SK-N-SH (cell line): ENCODE results near the gene PPP2R5D. TPM values are rescaled to one million over a fixed set of nuclear protein-coding genes. Genes with fewer than 3 reads are reported as not detected.

Experiments
- CTCF ChIA-PET: fragments of 300-600, 350-600 bp; formaldehyde crosslinking; extraction: SDS; loops from one replicate; lab custom pipeline; 2021; lab: Yijun Ruan, JAX
- POLR2A ChIA-PET: fragments of 350-600 bp; sonication (Branson Sonifier 250); formaldehyde crosslinking; extraction: SDS; loops from one replicate; lab custom pipeline; 2020; ENCODE audit warnings: antibody characterized with exemption, inconsistent platforms; lab: Yijun Ruan, JAX
- DNase-seq: peaks from one replicate; pipeline ENCODE4 v3.0.0; 2012
- H2AFZ ChIP-seq: fragments of 200-600 bp; sonication (generic); 2 replicates; pipeline ENCODE4 v1.8.1; 2016; ENCODE audit warnings: antibody characterized with exemption, mild to moderate bottlenecking, low read depth
- H3F3A ChIP-seq: fragments of 200-600 bp; sonication (generic); replicated peaks from 2 replicates; pipeline ENCODE3; 2016; ENCODE audit warnings: antibody characterized with exemption, mild to moderate bottlenecking; ENCODE audit not compliant: insufficient read depth
- H3K27ac ChIP-seq, 2 experiments: fragments of 200-500 bp in 1 of 2; fragments of 200-600 bp in 1 of 2; sonication (Bioruptor generic) in 1 of 2; sonication (generic), shearing (Covaris generic) in 1 of 2; 2 replicates each; pipeline versions ENCODE4 v1.5.1 to v1.6.1; 2014 to 2016; ENCODE audit warnings: low read depth in 2 of 2, inconsistent platforms in 1 of 2, low read length in 1 of 2, mild to moderate bottlenecking in 1 of 2, mixed read lengths in 1 of 2
- H3K27me3 ChIP-seq: fragments of 200-600 bp; sonication (generic), shearing (Covaris generic); 2 replicates; pipeline ENCODE4 v1.6.1; 2016; ENCODE audit warnings: mixed run types; ENCODE audit not compliant: insufficient read depth
- H3K36me3 ChIP-seq, 2 experiments: fragments of 200-500 bp in 1 of 2; fragments of 200-600 bp in 1 of 2; sonication (Bioruptor generic) in 1 of 2; sonication (generic) in 1 of 2; replicated peaks in 1 of 2; 2 replicates each; pipeline versions ENCODE3 to v1.5.1; 2014 to 2016; ENCODE audit warnings: low read length in 1 of 2, mild to moderate bottlenecking in 1 of 2; ENCODE audit not compliant: insufficient read depth in 2 of 2, control insufficient read depth in 1 of 2
- H3K4me1 ChIP-seq, 2 experiments: fragments of 200-500 bp in 1 of 2; fragments of 200-600 bp in 1 of 2; sonication (Bioruptor generic) in 1 of 2; sonication (generic), shearing (Covaris generic) in 1 of 2; 2 replicates each; pipeline versions ENCODE4 v1.5.1 to v1.6.1; 2014 to 2016; ENCODE audit warnings: low read depth in 1 of 2, low read length in 1 of 2, mixed run types in 1 of 2; ENCODE audit not compliant: insufficient read depth in 2 of 2, control insufficient read depth in 1 of 2
- H3K4me2 ChIP-seq: fragments of 200-600 bp; sonication (generic), shearing (Covaris generic); 2 replicates; pipeline ENCODE4 v1.6.1; 2017; ENCODE audit warnings: mixed run types
- H3K4me3 ChIP-seq, 2 experiments: fragments of 200-500 bp in 1 of 2; fragments of 200-600 bp in 1 of 2; sonication (Bioruptor generic) in 1 of 2; sonication (generic), shearing (Covaris generic) in 1 of 2; 2 replicates each; pipeline versions ENCODE4 v1.5.1 to v1.8.1; 2014 to 2016; ENCODE audit warnings: low read depth in 2 of 2, inconsistent platforms in 1 of 2, low read length in 1 of 2, mild to moderate bottlenecking in 1 of 2, mixed read lengths in 1 of 2, moderate library complexity in 1 of 2
- H3K79me2 ChIP-seq: fragments of 200-600 bp; sonication (generic); 2 replicates; pipeline ENCODE4 v1.8.1; 2017; ENCODE audit warnings: mild to moderate bottlenecking; ENCODE audit not compliant: insufficient read depth
- H3K9ac ChIP-seq: fragments of 200-600 bp; sonication (generic); 2 replicates; pipeline ENCODE4 v1.6.1; 2017; ENCODE audit warnings: mixed run types
- H3K9me2 ChIP-seq: fragments of 200-600 bp; sonication (generic); 2 replicates; pipeline ENCODE4 v1.6.1; 2017; ENCODE audit warnings: mixed run types
- H3K9me3 ChIP-seq: fragments of 200-600 bp; sonication (generic); 2 replicates; pipeline ENCODE4 v1.6.1; 2017; ENCODE audit warnings: mixed run types, mild to moderate bottlenecking, moderate library complexity
- H4K20me1 ChIP-seq: fragments of 200-600 bp; sonication (generic); 2 replicates; pipeline ENCODE4 v1.6.1; 2017; ENCODE audit warnings: mild to moderate bottlenecking, mixed run types; ENCODE audit not compliant: insufficient read depth
- ELF1 ChIP-seq: IDR thresholded peaks from 2 replicates; pipeline ENCODE4 v1.4.0; 2012
- EP300 ChIP-seq, 2 experiments: IDR thresholded peaks; 2 replicates each; pipeline versions ENCODE4 v1.4.0 to v1.6.1; 2012; ENCODE audit warnings: borderline replicate concordance in 1 of 2, low read depth in 1 of 2, low read length in 1 of 2
- FOXM1 ChIP-seq: IDR thresholded peaks from 2 replicates; pipeline ENCODE4 v1.4.0; 2012; ENCODE audit warnings: low read depth, mild to moderate bottlenecking
- GATA2 ChIP-seq: sonication (generic); formaldehyde crosslinking; IDR thresholded peaks from 2 replicates; pipeline ENCODE4 v1.5.0; 2020; ENCODE audit warnings: mild to moderate bottlenecking, missing genetic modification reagents
- IRF3 ChIP-seq: fragments of 150-350 bp; IDR thresholded peaks from 2 replicates; pipeline ENCODE4 v1.6.1; 2016; ENCODE audit warnings: mild to moderate bottlenecking, low read depth, low read length
- MEF2A ChIP-seq: IDR thresholded peaks from 2 replicates; pipeline ENCODE4 v1.4.0; 2012; ENCODE audit warnings: low read depth, borderline replicate concordance
- MXI1 ChIP-seq: IDR thresholded peaks from 2 replicates; pipeline ENCODE4 v1.6.1; 2012; ENCODE audit warnings: mild to moderate bottlenecking, low read depth, low read length, improper control_type of control experiment
- NRF1 ChIP-seq: IDR thresholded peaks from 2 replicates; pipeline ENCODE4 v1.6.1; 2012; ENCODE audit warnings: low read depth, mild to moderate bottlenecking, low read length
- RCOR1 ChIP-seq: fragments of 150-350 bp; IDR thresholded peaks from 2 replicates; pipeline ENCODE4 v1.6.1; 2017; ENCODE audit warnings: antibody characterized with exemption, low read length
- RXRA ChIP-seq: IDR thresholded peaks from 2 replicates; pipeline ENCODE4 v1.4.0; 2012; ENCODE audit warnings: low read depth, mild to moderate bottlenecking, borderline replicate concordance
- USF2 ChIP-seq: fragments of 150-350 bp; IDR thresholded peaks from 2 replicates; pipeline ENCODE4 v1.6.1; 2017; ENCODE audit warnings: antibody characterized with exemption, low read length, low read depth, borderline replicate concordance
- WGBS: methylation state at CpG from one replicate; pipeline ENCODE4 v1.1.6; 2017; ENCODE audit warnings: low lambda C conversion rate; 5-methylcytosine and 5-hydroxymethylcytosine counted together
- polyA plus RNA-seq, 3 experiments: library from polyadenylated mRNA; depleted of rRNA; stranded (reverse); fragments of >200 nt; gene quantifications; 2 replicates each; pipeline ENCODE4 v1.2.3, GENCODE V29; 2012
- TF ChIP-seq, protein P1 (sequence below): IDR thresholded peaks from 2 replicates; pipeline ENCODE4 v1.6.1; 2012; ENCODE audit warnings: mild to moderate bottlenecking, low read depth, low read length, moderate library complexity
- TF ChIP-seq, protein P2 (sequence below): IDR thresholded peaks from 2 replicates; pipeline ENCODE4 v1.4.0; 2012; ENCODE audit warnings: low read depth, borderline replicate concordance
- TF ChIP-seq, protein P3 (sequence below): IDR thresholded peaks from 2 replicates; pipeline ENCODE4 v1.4.0; 2012; ENCODE audit warnings: low read depth

The PPP2R5D gene
- polyA plus RNA-seq, 1 of the 3 experiments (the other 2 are of a cell fraction) = 37.6 TPM

- TF ChIP-seq, protein P1, sequence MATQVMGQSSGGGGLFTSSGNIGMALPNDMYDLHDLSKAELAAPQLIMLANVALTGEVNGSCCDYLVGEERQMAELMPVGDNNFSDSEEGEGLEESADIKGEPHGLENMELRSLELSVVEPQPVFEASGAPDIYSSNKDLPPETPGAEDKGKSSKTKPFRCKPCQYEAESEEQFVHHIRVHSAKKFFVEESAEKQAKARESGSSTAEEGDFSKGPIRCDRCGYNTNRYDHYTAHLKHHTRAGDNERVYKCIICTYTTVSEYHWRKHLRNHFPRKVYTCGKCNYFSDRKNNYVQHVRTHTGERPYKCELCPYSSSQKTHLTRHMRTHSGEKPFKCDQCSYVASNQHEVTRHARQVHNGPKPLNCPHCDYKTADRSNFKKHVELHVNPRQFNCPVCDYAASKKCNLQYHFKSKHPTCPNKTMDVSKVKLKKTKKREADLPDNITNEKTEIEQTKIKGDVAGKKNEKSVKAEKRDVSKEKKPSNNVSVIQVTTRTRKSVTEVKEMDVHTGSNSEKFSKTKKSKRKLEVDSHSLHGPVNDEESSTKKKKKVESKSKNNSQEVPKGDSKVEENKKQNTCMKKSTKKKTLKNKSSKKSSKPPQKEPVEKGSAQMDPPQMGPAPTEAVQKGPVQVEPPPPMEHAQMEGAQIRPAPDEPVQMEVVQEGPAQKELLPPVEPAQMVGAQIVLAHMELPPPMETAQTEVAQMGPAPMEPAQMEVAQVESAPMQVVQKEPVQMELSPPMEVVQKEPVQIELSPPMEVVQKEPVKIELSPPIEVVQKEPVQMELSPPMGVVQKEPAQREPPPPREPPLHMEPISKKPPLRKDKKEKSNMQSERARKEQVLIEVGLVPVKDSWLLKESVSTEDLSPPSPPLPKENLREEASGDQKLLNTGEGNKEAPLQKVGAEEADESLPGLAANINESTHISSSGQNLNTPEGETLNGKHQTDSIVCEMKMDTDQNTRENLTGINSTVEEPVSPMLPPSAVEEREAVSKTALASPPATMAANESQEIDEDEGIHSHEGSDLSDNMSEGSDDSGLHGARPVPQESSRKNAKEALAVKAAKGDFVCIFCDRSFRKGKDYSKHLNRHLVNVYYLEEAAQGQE = no peak
- peak; percentile 79 for TF ChIP-seq MXI1
Observed at GRCh38 chr6:43059168-43060033, 75.0 kb downstream of the PPP2R5D start, which contains the start of the genes KLC4 and MRPL2 (continued).

DNA sequence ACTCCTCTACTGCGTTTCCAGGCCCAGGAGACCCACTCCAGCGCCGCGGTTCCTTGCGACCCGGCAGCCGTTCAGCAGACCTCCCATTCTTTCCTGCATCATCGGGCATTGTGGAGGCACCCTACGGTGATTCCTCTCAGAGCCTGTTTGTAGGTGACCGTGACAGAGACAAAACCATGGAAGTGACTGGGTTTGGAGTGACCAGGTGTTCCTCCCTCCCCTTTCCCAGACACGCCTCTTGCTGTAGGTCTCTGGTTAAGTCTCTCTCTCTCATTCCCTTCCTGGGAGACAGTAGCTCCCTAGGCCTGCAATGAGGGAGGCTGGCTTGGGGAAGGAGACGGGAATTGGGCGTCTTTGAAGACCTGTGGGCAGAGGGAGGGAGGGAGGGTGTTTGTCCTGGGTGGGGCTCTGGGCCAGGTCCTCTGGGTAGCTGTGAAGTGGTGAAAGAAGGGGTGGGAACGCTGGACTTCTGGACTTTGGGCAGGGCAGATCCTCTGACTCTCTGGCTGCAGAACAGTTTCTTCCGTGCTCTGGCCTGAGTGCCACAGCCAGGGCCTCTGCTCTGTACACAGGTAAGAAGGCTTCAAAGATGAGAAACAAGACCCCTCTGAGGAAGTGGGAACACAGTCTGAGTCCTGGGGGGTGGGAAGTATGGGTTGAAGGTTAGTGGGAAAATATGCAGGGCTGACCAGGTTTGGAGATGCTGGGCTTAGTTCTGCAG, 75.8 kb downstream of the PPP2R5D start:
- ChIA-PET POLR2A (interaction anchor here (1.0 to 2.7 kb wide), 3 partner anchors 17 to 170 kb away, joined by 4 to 9 read pairs (median 6); partner anchors contain the start of genes KLHDC3, MEA1 and PTK7), CTCF (interaction anchor here (1.0 to 2.7 kb wide), 5 partner anchors 10 to 93 kb away, joined by 3 to 14 read pairs (median 4); partner anchors contain the start of gene PTK7)
- DNase-seq = no peak
- peaks cover 0 to 14% of the 10 kb centered on the region in 2 experiments; a peak in 2 of 4 replicates for H3K4me1 ChIP-seq
- H3K27me3 ChIP-seq = no peaks in the 10 kb centered on the region
- WGBS = 29% methylated on average over 10 of the region's 15 CpGs
- peak overlapping the region; percentile 63 to 86; a peak in 3 of 4 replicates for H3K27ac ChIP-seq
- H3K36me3 ChIP-seq = peaks cover 7 to 14% of the 10 kb centered on the region in 2 experiments
- peaks cover 35% of the 10 kb centered on the region for H3K79me2 ChIP-seq
- H3K9ac ChIP-seq = peak overlapping the region; percentile 91
- peaks cover 7% of the 10 kb centered on the region for H3F3A ChIP-seq
- H2AFZ ChIP-seq = peak overlapping the region; percentile 85
- H3K4me3 ChIP-seq = peak overlapping the region; percentile 90 to 92
- H3K9me2 ChIP-seq = no peaks in the 10 kb centered on the region
- TF ChIP-seq, protein P2, sequence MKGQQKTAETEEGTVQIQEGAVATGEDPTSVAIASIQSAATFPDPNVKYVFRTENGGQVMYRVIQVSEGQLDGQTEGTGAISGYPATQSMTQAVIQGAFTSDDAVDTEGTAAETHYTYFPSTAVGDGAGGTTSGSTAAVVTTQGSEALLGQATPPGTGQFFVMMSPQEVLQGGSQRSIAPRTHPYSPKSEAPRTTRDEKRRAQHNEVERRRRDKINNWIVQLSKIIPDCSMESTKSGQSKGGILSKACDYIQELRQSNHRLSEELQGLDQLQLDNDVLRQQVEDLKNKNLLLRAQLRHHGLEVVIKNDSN = no peak
- TF ChIP-seq EP300 (IDR thresholded peaks at IDR 0.05; ENCODE audit: borderline replicate concordance in 1 of 2, low read depth in 1 of 2, low read length in 1 of 2) (no peak), GATA2 (CRISPR knock-in tag) (no peak), IRF3 (no peak), FOXM1 (no peak), RCOR1 (no peak), MEF2A (no peak), USF2 (no peak), RXRA (no peak), NRF1 (no peak), ELF1 (no peak)
- TF ChIP-seq, protein P1 = no peak
- TF ChIP-seq, protein P3, sequence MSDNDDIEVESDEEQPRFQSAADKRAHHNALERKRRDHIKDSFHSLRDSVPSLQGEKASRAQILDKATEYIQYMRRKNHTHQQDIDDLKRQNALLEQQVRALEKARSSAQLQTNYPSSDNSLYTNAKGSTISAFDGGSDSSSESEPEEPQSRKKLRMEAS = no peak
- H3K4me2 ChIP-seq = peak overlapping the region; percentile 91
- no peaks in the 10 kb centered on the region for H3K9me3 ChIP-seq
- H4K20me1 ChIP-seq = no peaks in the 10 kb centered on the region
